Tibial artery (tissue), 4 donors: ENCODE results near the gene LIPE.

Source experiments
- DNase-seq, 2 donors: peaks; one replicate each; pipeline ENCODE4 v3.0.0-alpha.2; 2019
- H3K27ac ChIP-seq, 2 donors: fragments of 200-600 bp; sonication (generic) in 1 of 2; 1 replicate in 1 of 2; 2 replicates in 1 of 2; pipeline ENCODE4 v1.5.1; 2018 to 2019; ENCODE audit warnings: mild to moderate bottlenecking in 1 of 2
- H3K27me3 ChIP-seq, 2 donors: fragments of 200-600 bp; sonication (generic) in 1 of 2; one replicate each; pipeline versions ENCODE4 v1.5.1 to v1.6.0; 2016 to 2019
- H3K36me3 ChIP-seq, 3 donors: fragments of 200-600 bp; sonication (generic) in 2 of 3; one replicate each; pipeline ENCODE4 v1.5.1; 2016 to 2019; ENCODE audit warnings: mild to moderate bottlenecking in 2 of 3
- H3K4me1 ChIP-seq, 4 donors: fragments of 200-600 bp; sonication (generic) in 2 of 4; 1 replicate in 3 of 4; 2 replicates in 1 of 4; pipeline ENCODE4 v1.5.1; 2016 to 2019
- H3K4me3 ChIP-seq, 2 donors: fragments of 200-600 bp; sonication (generic) in 1 of 2; 1 replicate in 1 of 2; 2 replicates in 1 of 2; pipeline ENCODE4 v1.5.1; 2018 to 2019; ENCODE audit warnings: mild to moderate bottlenecking in 2 of 2
- H3K9me3 ChIP-seq, 3 donors: fragments of 200-600 bp; sonication (generic) in 1 of 3; one replicate each; pipeline ENCODE4 v1.5.1; 2016 to 2019
- intact Hi-C: fragments of 100-400 bp; cut with DNase I; formaldehyde crosslinking; loops from one replicate; pipeline ENCODE4 v1.15.0; 2023; ENCODE audit warnings: low total_unique reads
- TF ChIP-seq, protein P1 (sequence below), 2 experiments: fragments of 200-600 bp in 1 of 2; fragments of 450-650 bp in 1 of 2; IDR thresholded peaks; one replicate each; pipeline ENCODE4 v1.5.1; 2017 to 2019; ENCODE audit warnings: antibody characterized with exemption in 2 of 2, mild to moderate bottlenecking in 1 of 2, moderate library complexity in 1 of 2

Gene LIPE

DNA sequence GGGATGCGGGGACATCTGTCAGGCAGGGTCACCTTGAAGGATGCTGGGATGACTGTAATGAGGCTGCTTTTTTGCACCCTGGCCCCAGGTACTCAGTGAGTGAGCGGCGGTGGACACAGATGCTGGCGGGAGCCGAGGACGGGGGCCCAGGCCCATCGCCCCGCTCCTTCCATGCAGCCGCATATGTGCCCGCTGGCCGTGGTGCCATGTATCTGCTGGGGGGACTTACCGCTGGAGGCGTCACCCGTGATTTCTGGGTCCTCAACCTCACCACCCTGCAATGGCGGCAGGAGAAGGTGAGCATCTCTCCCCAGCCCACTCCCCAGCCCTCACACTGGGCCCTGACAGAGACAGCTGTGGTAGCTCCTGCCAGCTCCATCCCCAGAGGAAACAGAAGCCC, 70.5 kb downstream of the LIPE start:
- Histone ChIP-seq H3K4me3 (no peak overlapping the region), H3K27ac (no peak overlapping the region), H3K9me3 (no peaks in the 10 kb centered on the region), H3K4me1 (no peaks in the 10 kb centered on the region), H3K36me3 (peaks cover 37 to 94% (median 76%) of the 10 kb centered on the region in 3 donors), H3K27me3 (no peaks in the 10 kb centered on the region)
- intact Hi-C loops: no loop called here
- TF ChIP-seq, protein P1, sequence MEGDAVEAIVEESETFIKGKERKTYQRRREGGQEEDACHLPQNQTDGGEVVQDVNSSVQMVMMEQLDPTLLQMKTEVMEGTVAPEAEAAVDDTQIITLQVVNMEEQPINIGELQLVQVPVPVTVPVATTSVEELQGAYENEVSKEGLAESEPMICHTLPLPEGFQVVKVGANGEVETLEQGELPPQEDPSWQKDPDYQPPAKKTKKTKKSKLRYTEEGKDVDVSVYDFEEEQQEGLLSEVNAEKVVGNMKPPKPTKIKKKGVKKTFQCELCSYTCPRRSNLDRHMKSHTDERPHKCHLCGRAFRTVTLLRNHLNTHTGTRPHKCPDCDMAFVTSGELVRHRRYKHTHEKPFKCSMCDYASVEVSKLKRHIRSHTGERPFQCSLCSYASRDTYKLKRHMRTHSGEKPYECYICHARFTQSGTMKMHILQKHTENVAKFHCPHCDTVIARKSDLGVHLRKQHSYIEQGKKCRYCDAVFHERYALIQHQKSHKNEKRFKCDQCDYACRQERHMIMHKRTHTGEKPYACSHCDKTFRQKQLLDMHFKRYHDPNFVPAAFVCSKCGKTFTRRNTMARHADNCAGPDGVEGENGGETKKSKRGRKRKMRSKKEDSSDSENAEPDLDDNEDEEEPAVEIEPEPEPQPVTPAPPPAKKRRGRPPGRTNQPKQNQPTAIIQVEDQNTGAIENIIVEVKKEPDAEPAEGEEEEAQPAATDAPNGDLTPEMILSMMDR (IDR thresholded peaks at IDR 0.05): no peak
- DNase-seq: no peak

DNA sequence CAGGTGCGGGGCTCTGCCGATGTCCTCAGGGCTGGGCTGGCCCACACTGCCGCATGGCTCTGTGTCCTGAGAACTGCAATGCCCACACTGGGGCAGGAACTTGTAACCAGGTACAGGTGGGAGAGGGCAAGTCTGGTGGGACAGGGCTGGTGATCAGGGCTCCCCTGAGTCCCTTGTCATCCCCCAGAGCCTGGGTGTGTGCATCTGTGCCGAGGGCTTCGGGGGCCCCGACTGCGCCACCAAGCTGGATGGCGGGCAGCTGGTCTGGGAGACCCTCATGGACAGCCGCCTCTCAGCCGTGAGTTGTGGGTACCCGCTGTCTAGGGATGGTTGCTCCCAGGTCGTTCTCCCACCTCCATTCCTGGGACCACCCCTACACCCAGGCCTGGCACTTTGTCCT, 71.3 kb downstream of the LIPE start:
- TF ChIP-seq, protein P1 (IDR thresholded peaks at IDR 0.05): no peak

DNA sequence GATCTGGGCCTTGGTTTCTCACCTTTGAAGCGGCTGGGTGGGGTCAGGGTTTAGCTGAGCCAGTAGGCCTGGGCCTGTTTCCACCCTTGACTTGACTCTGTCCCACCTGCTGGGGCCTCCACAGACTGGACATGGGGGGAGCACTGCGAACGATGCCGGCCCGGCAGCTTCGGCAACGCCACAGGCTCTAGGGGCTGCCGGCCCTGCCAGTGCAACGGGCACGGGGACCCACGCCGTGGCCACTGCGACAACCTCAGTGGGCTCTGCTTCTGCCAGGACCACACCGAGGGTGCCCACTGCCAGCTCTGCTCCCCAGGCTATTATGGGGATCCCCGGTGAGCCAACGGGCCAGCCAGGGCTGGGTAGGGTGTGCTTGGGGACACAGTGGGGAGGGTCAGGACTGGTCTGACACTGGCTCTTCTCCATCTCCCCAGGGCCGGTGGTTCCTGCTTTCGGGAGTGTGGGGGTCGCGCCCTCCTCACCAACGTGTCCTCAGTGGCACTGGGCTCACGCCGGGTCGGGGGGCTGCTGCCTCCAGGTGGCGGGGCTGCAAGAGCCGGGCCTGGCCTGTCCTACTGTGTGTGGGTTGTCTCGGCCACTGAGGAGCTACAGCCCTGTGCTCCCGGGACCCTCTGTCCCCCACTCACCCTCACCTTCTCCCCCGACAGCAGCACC, 73.7 kb downstream of the LIPE start:
- Histone ChIP-seq H3K27ac (no peak overlapping the region), H3K4me3 (no peak overlapping the region), H3K9me3 (no peaks in the 10 kb centered on the region), H3K36me3 (peaks cover 32 to 79% (median 75%) of the 10 kb centered on the region in 3 donors), H3K4me1 (no peaks in the 10 kb centered on the region), H3K27me3 (no peaks in the 10 kb centered on the region)
- TF ChIP-seq, protein P1 (IDR thresholded peaks at IDR 0.05): no peak
- DNase-seq: no peak
- intact Hi-C loops: no loop called here

More for the DNA sequence above, 71.3 kb downstream of the LIPE start:
- no peak overlapping the region for H3K4me3 ChIP-seq
- DNase-seq: no peak
- intact Hi-C loops: no loop called here
- H3K9me3 ChIP-seq: no peaks in the 10 kb centered on the region
- H3K36me3 ChIP-seq: peaks cover 37 to 94% (median 73%) of the 10 kb centered on the region in 3 donors
- no peaks in the 10 kb centered on the region for H3K4me1 ChIP-seq
- H3K27me3 ChIP-seq: no peaks in the 10 kb centered on the region
- H3K27ac ChIP-seq: no peak overlapping the region

DNA sequence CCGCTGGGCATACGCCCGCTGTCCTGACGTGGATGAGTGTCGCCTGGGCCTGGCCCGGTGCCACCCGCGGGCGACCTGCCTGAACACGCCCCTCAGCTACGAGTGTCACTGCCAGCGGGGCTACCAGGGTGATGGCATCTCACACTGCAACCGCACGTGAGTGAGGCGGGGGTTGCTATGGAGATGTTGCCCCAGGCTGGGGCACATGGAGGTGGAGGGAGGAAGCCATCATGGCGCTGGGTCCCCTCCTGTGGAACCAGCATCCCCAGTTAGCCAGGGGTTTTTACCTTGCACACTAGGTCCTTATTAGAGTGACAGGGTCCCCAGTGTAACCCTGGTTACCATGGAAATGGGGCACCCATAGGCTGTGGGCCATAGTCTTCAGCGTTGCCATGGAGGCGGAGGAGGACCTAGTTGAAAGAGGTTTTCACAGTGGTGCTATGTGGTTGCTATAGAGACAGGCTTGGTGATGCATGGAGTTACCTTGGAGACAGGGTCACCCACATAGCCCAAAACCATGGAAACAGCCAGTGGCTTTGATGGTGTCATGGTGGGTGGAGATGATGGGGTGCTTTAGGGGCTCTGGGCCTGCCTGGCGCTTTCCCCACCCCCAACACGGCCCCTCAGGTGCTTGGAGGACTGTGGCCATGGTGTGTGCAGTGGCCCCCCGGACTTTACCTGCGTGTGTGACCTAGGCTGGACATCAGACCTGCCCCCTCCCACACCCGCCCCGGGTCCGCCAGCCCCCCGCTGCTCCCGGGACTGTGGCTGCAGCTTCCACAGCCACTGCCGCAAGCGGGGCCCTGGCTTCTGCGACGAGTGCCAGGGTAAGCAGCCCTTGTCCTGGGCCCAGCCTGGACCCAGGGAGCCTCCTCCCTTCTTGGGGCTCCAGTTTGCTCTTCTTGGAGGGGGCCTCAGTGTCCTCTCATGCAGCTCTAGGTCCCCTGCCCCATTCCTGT, 74.6 kb downstream of the LIPE start:
- TF ChIP-seq, protein P1 (IDR thresholded peaks at IDR 0.05): no peak
- peaks cover 29 to 79% (median 74%) of the 10 kb centered on the region in 3 donors for H3K36me3 ChIP-seq
- H3K9me3 ChIP-seq: no peaks in the 10 kb centered on the region

More for the DNA sequence above, 74.6 kb downstream of the LIPE start:
- H3K4me1 ChIP-seq: no peaks in the 10 kb centered on the region
- H3K27me3 ChIP-seq: no peaks in the 10 kb centered on the region
- H3K4me3 ChIP-seq: no peak overlapping the region
- DNase-seq: no peak
- no peak overlapping the region for H3K27ac ChIP-seq
- intact Hi-C loops: no loop called here
